ENCODE results near the gene PODXL. TPM values are rescaled to one million over a fixed set of nuclear protein-coding genes. Genes with fewer than 3 reads are reported as not detected.

The PODXL gene
- polyA plus RNA-seq, 4 donors, result 0.67 to 24.2 (median 7.9) TPM

DNA sequence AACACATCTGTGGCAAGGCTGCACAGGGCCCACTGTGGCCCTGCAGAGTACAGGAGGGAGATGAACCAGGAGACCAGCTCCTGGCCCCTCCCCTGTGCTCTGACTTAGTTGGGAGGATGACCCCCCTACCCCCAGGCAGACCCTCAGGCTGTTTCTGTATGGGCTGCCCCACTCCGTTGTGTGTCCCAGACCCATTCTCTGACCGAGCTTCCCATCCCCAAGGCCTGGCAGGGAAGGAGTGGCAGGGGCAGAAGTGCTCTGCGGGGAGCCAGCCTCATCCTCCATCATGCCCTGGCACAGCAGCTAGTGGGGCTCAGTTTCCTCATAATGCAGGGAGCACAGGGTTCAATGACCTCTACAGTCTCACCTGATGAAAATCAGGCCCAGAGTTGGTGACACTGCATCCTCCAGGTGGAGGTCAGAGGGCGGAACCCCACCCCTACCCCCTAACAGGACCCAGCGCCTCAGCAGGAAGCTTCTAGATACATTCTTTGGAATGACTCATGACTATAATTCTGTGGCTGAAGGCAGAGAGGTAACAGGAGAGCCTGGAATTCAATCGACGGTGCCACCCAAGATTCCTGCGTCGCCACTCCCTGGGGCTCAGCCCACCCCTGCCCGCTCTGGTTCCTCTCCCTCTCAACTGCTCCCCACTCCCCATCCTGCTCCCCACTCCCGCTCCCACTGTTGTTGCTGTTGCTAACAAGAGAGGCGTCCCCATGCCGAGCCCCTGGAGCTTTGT, 18.2 kb downstream of the PODXL start:
- no peak for FAIRE-seq
- Histone ChIP-seq H3K27me3 (ENCODE audit: control insufficient read depth in 3 of 3, insufficient read depth in 3 of 3, low read length in 3 of 3) (no peaks in the 10 kb centered on the region), H3K27ac (ENCODE audit: low read depth in 1 of 3, low read length in 2 of 3) (peak overlapping the region in 1 of 3 donors; percentile 43), H3K4me3 (ENCODE audit: low read depth in 1 of 3, low read length in 3 of 3) (no peak overlapping the region), H3K36me3 (ENCODE audit: control insufficient read depth in 3 of 3, insufficient read depth in 2 of 3, low read depth in 1 of 3, low read length in 3 of 3) (no peaks in the 10 kb centered on the region), H3K9me3 (ENCODE audit: control insufficient read depth in 2 of 2, insufficient read depth in 1 of 2, low read depth in 1 of 2, low read length in 1 of 2) (no peaks in the 10 kb centered on the region), H3K4me1 (ENCODE audit: control insufficient read depth in 3 of 3, insufficient read depth in 2 of 3, low read depth in 1 of 3, low read length in 2 of 3) (no peaks in the 10 kb centered on the region)
- WGBS, 3 donors, result 84 to 92% (median 84%) methylated on average over 12 to 13 of the region's 13 CpGs
- DNase-seq, result peak in 1 of 2 donors; percentile 26

DNA sequence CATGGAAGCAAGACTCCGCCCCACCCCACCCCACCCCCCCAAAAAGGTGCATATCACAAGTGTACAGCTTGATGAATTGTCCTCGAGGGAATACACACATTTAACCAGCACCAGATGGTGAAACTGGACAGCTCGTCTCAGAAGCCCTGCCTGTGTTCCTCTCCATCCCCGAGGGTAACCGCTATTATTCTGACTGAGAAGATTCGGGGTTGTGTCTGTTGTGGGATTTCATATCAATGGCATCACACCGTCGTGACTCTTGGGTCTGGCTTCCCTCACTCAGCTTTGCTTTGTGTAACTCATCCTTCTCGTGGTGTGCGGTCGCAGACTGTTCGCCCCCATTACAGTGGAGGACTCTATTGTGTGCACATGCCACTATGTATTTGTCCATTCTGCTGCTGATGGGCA, 18.9 kb downstream of the PODXL start:
- DNase-seq (no peak), FAIRE-seq (no peak)
- Histone ChIP-seq H3K4me1 (ENCODE audit: control insufficient read depth in 3 of 3, insufficient read depth in 2 of 3, low read depth in 1 of 3, low read length in 2 of 3) (no peaks in the 10 kb centered on the region), H3K27me3 (ENCODE audit: control insufficient read depth in 3 of 3, insufficient read depth in 3 of 3, low read length in 3 of 3) (no peaks in the 10 kb centered on the region), H3K27ac (ENCODE audit: low read depth in 1 of 3, low read length in 2 of 3) (no peak overlapping the region), H3K4me3 (ENCODE audit: low read depth in 1 of 3, low read length in 3 of 3) (no peak overlapping the region), H3K9me3 (ENCODE audit: control insufficient read depth in 2 of 2, insufficient read depth in 1 of 2, low read depth in 1 of 2, low read length in 1 of 2) (no peaks in the 10 kb centered on the region), H3K36me3 (ENCODE audit: control insufficient read depth in 3 of 3, insufficient read depth in 2 of 3, low read depth in 1 of 3, low read length in 3 of 3) (no peaks in the 10 kb centered on the region)
- 84 to 94% (median 84%) methylated on average over 12 of the region's 12 CpGs for WGBS, 3 donors

DNA sequence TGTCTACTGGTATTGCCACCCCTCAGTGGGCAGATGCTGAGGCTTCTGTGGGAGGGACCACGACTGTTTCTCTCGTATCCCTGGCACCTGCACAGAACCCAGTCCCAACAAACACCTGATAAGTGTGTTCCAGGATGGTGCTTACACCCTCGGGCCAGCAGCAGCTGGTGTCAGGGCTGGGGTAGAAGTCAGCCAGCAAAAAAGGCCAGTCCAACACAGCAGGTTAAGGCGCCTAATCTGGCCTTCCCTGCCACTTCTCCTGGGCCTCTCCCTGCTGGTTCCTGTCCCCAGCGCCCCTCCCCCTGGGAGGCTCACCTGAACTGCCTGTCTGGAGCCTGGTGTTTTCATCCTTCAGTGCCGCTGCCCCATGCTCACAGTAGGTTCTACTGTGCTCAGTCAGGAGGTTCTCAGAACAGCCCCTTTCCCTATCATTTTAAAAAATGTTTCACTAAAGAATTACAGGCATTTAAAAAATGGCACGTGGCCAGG, 20.0 kb downstream of the PODXL start:
- Histone ChIP-seq H3K27ac (ENCODE audit: low read depth in 1 of 3, low read length in 2 of 3) (no peak overlapping the region), H3K9me3 (ENCODE audit: control insufficient read depth in 2 of 2, insufficient read depth in 1 of 2, low read depth in 1 of 2, low read length in 1 of 2) (no peaks in the 10 kb centered on the region), H3K4me3 (ENCODE audit: low read depth in 1 of 3, low read length in 3 of 3) (no peak overlapping the region), H3K27me3 (ENCODE audit: control insufficient read depth in 3 of 3, insufficient read depth in 3 of 3, low read length in 3 of 3) (no peaks in the 10 kb centered on the region), H3K36me3 (ENCODE audit: control insufficient read depth in 3 of 3, insufficient read depth in 2 of 3, low read depth in 1 of 3, low read length in 3 of 3) (no peaks in the 10 kb centered on the region), H3K4me1 (ENCODE audit: control insufficient read depth in 3 of 3, insufficient read depth in 2 of 3, low read depth in 1 of 3, low read length in 2 of 3) (no peaks in the 10 kb centered on the region)
- FAIRE-seq, result no peak
- WGBS, 3 donors, result 52 to 73% (median 59%) methylated on average over 7 of the region's 7 CpGs
- DNase-seq, result no peak

DNA sequence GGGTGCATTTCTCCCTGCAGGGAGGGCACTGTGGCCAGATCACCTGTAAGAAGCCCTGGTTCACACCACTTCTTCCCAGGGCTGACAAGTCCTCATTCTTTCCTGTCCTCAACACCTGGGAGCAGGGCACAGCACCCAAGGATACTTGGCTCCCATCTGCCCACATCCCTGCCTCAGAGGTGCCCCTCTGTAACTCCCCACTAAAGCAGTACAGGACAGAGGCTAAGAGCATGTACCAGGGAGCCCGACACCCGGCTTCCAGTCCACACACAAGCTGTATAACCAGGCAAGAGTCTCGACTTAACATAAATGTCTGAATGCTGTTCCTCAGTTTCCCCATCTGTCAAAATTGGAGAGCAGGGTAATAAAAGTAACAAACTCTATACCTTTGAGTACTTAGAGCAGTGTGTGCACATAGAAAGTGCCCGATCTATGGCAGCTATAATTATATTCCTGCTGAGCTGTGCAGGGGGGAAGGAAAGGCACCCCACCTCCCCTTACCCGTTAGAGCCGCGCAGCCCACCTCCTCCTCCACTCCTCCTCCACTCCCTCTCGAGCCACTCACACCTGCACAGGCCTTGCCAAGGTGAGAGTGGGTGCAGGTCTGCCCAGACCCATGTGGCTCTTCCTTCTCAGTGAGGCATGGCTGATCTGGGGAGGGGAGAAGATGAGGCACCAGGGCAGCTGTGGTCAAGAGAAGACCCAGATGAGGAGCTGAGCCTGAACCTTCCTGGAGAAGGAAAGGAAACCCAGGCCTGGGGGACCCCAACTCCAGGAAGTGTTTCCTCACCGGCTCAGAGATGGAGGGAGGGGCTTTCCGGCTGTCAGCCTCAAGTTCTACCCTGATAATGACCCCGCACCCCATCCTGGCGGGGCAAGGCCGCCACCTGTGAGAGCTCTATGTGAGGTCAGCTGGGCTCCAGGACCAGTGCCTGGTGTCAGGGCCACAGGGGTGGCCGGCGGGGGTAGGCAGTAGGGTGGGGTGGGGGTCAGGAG, 22.6 kb downstream of the PODXL start:
- WGBS, 3 donors, result 79 to 80% (median 80%) methylated on average over 13 to 15 of the region's 15 CpGs
- no peaks in the 10 kb centered on the region for H3K36me3 ChIP-seq (ENCODE audit: control insufficient read depth in 3 of 3, insufficient read depth in 2 of 3, low read depth in 1 of 3, low read length in 3 of 3)
- H3K4me1 ChIP-seq (ENCODE audit: control insufficient read depth in 3 of 3, insufficient read depth in 2 of 3, low read depth in 1 of 3, low read length in 2 of 3), result no peaks in the 10 kb centered on the region
- FAIRE-seq, result no peak
- H3K27me3 ChIP-seq (ENCODE audit: control insufficient read depth in 3 of 3, insufficient read depth in 3 of 3, low read length in 3 of 3), result no peaks in the 10 kb centered on the region
- H3K9me3 ChIP-seq (ENCODE audit: control insufficient read depth in 2 of 2, insufficient read depth in 1 of 2, low read depth in 1 of 2, low read length in 1 of 2), result no peaks in the 10 kb centered on the region
- DNase-seq, result no peak
- peak overlapping the region in 1 of 3 donors; percentile 64 for H3K27ac ChIP-seq (ENCODE audit: low read depth in 1 of 3, low read length in 2 of 3)
- H3K4me3 ChIP-seq (ENCODE audit: low read depth in 1 of 3, low read length in 3 of 3), result no peak overlapping the region

DNA sequence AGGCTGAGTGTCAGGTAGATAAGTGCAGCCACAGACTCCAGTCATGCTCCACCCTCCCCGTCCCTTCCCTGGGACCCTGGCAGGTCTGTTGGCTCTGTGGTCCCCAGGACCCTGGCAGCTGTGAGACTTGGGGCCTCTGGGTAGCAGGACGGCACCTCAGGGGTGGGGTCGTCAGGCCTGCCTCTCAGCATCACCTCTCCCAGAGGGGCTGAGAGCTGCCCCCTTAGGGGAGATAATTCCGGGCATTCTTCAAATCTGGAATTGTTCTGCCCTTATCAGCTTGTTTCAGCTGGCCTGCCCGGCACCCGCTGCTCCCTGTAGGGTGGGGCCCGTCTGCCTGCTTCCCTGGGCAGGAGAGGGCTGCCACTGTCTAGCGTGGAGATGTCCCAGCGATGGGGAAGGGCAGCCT, 23.3 kb downstream of the PODXL start:
- 42 to 63% (median 44%) methylated on average over 9 of the region's 9 CpGs for WGBS, 3 donors
- H3K4me3 ChIP-seq (ENCODE audit: low read depth in 1 of 3, low read length in 3 of 3), result no peak overlapping the region
- no peaks in the 10 kb centered on the region for H3K9me3 ChIP-seq (ENCODE audit: control insufficient read depth in 2 of 2, insufficient read depth in 1 of 2, low read depth in 1 of 2, low read length in 1 of 2)
- H3K36me3 ChIP-seq (ENCODE audit: control insufficient read depth in 3 of 3, insufficient read depth in 2 of 3, low read depth in 1 of 3, low read length in 3 of 3), result no peaks in the 10 kb centered on the region
- FAIRE-seq, result no peak
- no peaks in the 10 kb centered on the region for H3K4me1 ChIP-seq (ENCODE audit: control insufficient read depth in 3 of 3, insufficient read depth in 2 of 3, low read depth in 1 of 3, low read length in 2 of 3)
- H3K27ac ChIP-seq (ENCODE audit: low read depth in 1 of 3, low read length in 2 of 3), result peak overlapping the region in 1 of 3 donors; percentile 64
- no peaks in the 10 kb centered on the region for H3K27me3 ChIP-seq (ENCODE audit: control insufficient read depth in 3 of 3, insufficient read depth in 3 of 3, low read length in 3 of 3)
- no peak for DNase-seq

DNA sequence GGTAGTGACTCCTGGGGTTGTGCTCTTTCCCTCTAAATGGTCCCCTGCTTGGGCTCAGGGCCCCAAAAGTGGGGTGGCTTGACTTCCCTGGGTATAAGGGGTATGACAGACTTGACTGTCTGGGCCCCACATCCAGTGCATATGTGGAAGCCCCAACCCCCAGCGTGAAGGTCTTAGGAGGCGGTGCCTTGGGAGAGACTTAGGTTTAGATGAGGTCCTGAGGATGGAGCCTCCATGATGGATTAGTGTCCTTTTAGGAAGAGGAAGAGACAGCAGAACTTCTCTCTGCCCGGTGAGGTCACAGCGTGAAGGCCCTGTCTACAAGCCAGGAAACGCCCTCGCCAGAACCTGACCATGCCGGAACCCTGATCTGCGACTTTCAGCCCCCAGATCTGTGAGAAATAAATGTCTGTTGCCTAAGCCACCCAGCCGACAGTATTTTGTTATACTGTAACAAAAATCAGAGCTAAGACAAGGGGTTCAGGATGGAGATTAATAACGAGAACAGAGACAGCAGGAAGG, 23.8 kb downstream of the PODXL start:
- FAIRE-seq (no peak), DNase-seq (no peak)
- no peaks in the 10 kb centered on the region for H3K27me3 ChIP-seq (ENCODE audit: control insufficient read depth in 3 of 3, insufficient read depth in 3 of 3, low read length in 3 of 3)
- peak overlapping the region in 1 of 3 donors; percentile 64 for H3K27ac ChIP-seq (ENCODE audit: low read depth in 1 of 3, low read length in 2 of 3)
- H3K4me3 ChIP-seq (ENCODE audit: low read depth in 1 of 3, low read length in 3 of 3), result no peak overlapping the region
- H3K9me3 ChIP-seq (ENCODE audit: control insufficient read depth in 2 of 2, insufficient read depth in 1 of 2, low read depth in 1 of 2, low read length in 1 of 2), result no peaks in the 10 kb centered on the region
- WGBS, 3 donors, result 80 to 88% (median 82%) methylated on average over 10 of the region's 10 CpGs
- H3K4me1 ChIP-seq (ENCODE audit: control insufficient read depth in 3 of 3, insufficient read depth in 2 of 3, low read depth in 1 of 3, low read length in 2 of 3), result no peaks in the 10 kb centered on the region
- no peaks in the 10 kb centered on the region for H3K36me3 ChIP-seq (ENCODE audit: control insufficient read depth in 3 of 3, insufficient read depth in 2 of 3, low read depth in 1 of 3, low read length in 3 of 3)

DNA sequence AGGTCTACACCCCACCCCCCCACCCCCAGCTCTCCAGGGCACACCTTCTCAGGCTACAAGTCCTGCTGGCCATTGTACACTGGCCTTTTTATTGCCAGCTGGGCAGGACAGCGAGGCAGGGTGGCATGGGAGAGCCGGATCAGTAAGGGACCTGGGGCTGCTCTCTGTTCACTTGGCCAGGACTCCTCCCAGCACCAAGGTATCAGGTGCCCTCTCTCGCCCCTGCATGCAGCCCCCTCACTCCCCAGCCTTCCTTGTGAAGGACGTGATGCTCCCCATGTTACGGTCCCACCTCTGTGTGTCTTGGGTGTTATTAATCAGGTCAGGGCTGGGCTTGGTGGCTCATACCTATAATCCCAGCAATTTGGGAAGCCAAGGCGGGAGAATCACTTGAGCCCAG, 26.3 kb downstream of the PODXL start:
- WGBS, 3 donors, result 93 to 97% (median 93%) methylated on average over 6 of the region's 6 CpGs
- DNase-seq, result no peak
- no peak overlapping the region for H3K27ac ChIP-seq (ENCODE audit: low read depth in 1 of 3, low read length in 2 of 3)
- no peaks in the 10 kb centered on the region for H3K27me3 ChIP-seq (ENCODE audit: control insufficient read depth in 3 of 3, insufficient read depth in 3 of 3, low read length in 3 of 3)
- no peaks in the 10 kb centered on the region for H3K9me3 ChIP-seq (ENCODE audit: control insufficient read depth in 2 of 2, insufficient read depth in 1 of 2, low read depth in 1 of 2, low read length in 1 of 2)
- no peak overlapping the region for H3K4me3 ChIP-seq (ENCODE audit: low read depth in 1 of 3, low read length in 3 of 3)
- H3K4me1 ChIP-seq (ENCODE audit: control insufficient read depth in 3 of 3, insufficient read depth in 2 of 3, low read depth in 1 of 3, low read length in 2 of 3), result no peaks in the 10 kb centered on the region
- no peaks in the 10 kb centered on the region for H3K36me3 ChIP-seq (ENCODE audit: control insufficient read depth in 3 of 3, insufficient read depth in 2 of 3, low read depth in 1 of 3, low read length in 3 of 3)
- no peak for FAIRE-seq

DNA sequence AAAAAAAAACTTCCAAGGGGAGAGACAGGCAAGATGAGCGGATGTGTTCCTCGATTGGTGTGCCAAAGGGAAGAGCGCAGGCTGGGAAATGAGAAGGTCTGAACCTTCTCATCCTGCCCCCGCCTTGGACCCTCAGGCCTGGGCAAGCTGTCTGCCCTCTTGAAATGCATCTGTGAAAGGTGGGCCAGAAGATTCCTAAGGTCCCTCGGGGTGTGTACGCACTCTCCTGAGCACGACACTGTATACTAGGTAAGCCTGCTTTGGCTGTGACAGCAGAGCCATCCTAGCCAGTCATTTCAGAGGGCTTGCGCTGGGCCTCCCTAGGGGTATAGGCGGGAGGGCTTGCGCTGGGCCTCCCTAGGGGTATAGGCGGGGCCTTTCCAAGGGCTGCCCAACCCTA, 26.8 kb downstream of the PODXL start:
- FAIRE-seq (no peak), DNase-seq (no peak)
- no peak overlapping the region for H3K4me3 ChIP-seq (ENCODE audit: low read depth in 1 of 3, low read length in 3 of 3)
- H3K36me3 ChIP-seq (ENCODE audit: control insufficient read depth in 3 of 3, insufficient read depth in 2 of 3, low read depth in 1 of 3, low read length in 3 of 3), result no peaks in the 10 kb centered on the region
- no peaks in the 10 kb centered on the region for H3K27me3 ChIP-seq (ENCODE audit: control insufficient read depth in 3 of 3, insufficient read depth in 3 of 3, low read length in 3 of 3)
- H3K27ac ChIP-seq (ENCODE audit: low read depth in 1 of 3, low read length in 2 of 3), result no peak overlapping the region
- H3K4me1 ChIP-seq (ENCODE audit: control insufficient read depth in 3 of 3, insufficient read depth in 2 of 3, low read depth in 1 of 3, low read length in 2 of 3), result no peaks in the 10 kb centered on the region
- 87 to 91% (median 91%) methylated on average over 10 to 11 of the region's 11 CpGs for WGBS, 3 donors
- H3K9me3 ChIP-seq (ENCODE audit: control insufficient read depth in 2 of 2, insufficient read depth in 1 of 2, low read depth in 1 of 2, low read length in 1 of 2), result no peaks in the 10 kb centered on the region
